Stimulated activated CD8-positive, alpha-beta memory T cell treated with anti-CD3 and anti-CD28 coated beads, Interleukin-15, amount 100 ng/mL, for 1 hour (primary cell): Measurements from ENCODE around the gene CYREN.
A peak's percentile ranks its signal among the peaks of the same experiment; 100 is the strongest.
"Not testable (repeated sequence)": the region's sequence is repeated elsewhere in the genome, so short reads cannot be mapped to it uniquely, and the experiment has no call there.

Experiments used
- DNase-seq: peaks from one replicate; pipeline ENCODE4 v3.0.0-alpha.2; 2020; ENCODE audit warnings: low read depth

The CYREN gene, protein sequence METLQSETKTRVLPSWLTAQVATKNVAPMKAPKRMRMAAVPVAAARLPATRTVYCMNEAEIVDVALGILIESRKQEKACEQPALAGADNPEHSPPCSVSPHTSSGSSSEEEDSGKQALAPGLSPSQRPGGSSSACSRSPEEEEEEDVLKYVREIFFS

DNA sequence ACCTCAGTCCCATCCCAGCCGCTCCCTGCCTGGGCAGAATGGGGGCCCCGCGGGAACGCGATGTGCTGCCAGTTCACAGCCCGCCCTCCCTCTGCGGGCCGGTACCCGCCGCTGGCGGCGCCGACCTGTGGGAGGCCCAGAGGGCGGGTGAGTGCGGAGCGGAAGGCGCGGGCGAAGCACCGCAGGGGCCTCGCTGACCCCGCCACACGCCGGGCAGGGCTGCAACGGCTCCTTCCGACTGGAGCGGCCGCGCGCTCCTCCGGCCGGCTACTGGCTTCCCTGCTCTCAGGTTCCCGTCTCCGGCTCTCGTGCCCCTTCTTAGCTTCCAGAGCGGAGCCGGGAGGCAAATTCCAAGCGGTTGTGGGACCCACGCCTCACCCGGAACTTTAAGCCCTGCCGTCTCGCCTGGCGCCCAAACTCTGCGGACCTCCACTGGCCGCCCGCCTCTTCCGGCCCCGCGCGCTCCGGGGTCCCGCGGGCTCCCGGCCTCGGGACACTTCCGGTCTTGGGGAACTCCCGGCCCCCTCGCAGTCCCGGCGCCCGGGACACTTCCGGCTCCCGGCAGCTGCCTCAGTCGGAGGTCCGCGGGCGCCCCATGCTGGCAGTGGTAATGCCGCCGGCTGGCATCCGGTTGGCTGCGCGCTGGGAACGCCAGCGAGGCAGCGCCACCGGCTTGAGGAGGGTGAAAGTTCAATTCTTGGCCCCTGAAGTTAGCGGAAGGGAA lies at the start of gene CYREN:
TSS of gene CYREN (minus strand) at position 434 of the 724 bp plus-strand sequence. CDS start 1,785 bp downstream, outside the sequence.
- DNase-seq = peak; percentile 82

DNA sequence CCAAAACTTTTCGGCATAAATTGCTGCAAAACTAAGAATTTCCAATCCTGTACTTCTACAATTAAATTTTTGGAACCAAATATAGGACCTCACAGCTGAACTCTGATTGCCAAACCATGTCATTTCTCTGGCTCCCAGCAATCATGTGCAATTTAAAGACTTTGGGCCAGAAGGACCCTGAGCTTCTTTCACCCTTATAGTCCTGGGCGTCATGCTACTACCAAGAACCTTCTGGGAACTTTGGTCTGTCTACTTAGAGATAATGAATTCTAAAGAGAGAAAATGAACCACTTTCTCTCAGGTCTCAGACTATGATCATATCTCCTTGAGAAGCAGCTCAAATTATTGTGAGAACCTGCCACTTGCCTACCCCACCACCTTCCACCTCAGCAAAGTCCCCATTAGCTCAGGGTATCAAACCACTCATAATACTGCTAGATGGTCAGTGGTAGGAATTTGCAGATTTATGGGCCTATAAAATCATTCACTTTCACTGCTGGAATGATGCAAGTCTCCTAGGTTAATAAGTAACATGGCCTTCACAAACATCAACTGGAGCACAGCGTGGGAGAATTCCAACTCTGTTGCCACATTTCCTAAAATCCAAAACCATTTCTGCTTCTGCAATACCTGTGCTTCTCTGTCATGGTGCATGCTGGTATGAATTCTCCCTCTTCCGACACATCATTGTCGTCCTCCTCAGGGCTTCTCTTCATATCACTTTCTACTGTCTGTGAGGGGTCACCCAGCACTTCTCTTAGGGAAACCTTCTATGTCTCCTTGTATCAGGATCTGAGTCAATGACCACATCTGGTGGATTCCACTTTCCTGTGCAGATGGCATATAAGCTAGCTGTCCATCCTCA lies 47.4 kb upstream of the CYREN start:
- no peak for DNase-seq

DNA sequence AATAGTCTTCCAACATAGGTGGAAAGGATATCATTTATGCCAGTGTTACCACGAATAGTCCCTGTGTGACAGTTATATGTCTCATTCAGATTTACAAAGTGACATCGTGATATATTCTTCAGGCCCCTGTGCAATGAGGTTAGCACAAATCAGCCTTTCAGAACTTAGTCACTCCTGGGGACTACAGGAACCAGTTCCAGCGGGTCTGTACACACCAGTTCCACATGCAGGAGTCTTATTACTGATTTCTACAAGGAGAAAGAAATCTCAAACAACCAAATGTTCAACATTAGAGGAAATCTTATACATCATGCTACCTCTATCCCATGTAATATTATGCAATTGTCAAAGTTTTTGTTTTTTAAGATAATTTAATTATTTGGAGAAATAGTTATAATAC lies 45.2 kb upstream of the CYREN start:
- DNase-seq = no peak

DNA sequence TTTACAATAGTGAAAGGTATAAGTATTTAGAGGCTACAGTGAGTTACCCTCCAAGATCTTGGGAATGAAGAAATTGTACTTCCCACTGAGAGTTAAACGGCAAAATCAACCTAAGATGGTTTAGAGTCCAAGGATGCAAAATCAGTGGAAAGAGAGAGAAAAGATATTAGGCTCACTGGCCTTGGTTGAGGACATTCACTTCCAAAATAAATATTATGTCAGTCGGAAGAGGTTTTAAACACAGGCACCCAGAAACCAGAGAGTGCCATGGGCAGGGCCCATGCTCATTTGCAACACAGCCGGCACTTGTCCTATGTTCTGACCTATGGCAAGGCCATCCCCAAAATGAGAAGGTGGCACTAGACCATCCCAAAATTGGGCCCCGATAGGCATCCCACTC lies 44.7 kb upstream of the CYREN start:
- DNase-seq = no peak

DNA sequence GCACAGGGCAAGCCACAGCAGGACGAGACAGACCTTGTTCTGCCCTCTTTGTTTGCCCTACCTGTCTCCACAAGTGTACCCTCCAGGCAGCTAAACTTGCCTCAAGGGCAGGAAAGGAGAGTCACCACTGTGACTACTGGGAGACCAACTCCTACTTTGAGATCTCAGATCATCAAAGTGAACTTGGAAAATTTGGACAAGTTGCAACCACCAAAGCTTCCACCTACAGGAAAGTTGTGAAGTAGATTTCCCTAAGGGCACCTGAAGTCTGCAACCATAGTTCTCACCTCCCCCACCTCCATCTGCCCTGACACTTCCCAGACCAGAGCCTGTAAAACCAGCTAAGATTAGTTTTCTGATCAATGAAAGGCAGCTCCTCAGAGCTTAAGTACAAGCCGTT lies 43.3 kb upstream of the CYREN start:
- DNase-seq = no peak

DNA sequence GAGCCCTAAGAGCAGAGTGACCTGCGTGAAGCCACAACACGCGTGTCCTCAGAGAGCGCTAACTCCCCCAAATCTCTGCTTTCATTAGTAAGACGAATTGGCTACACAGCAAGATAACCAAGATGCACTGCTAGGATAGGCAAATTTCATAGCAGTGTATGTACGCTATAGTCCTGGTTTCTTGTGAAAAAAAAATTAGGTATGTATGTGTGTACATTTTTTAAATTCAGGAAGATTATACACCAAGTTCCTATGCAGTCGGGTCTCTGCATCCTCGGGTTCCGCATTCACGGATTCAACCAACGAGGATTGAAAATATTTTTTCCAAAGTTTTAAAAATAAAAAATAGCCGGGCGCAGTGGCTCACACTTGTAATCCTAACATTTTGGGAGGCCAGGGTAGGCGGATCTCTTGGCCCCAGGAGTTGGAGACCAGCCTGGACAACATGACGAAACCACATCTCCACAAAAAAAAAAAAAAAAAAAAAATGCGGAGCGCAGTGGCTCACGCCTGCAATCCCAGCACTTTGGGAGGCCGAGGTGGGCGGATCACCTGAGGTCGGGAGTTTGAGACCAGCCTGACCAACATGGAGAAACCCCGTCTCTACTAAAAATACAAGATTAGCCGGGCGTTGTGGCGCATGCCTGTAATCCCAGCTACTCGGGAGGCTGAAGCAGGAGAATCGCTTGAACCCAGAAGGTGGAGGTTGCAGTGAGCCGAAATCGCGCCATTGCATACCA lies 41.6 kb upstream of the CYREN start:
- DNase-seq = not testable (repeated sequence)

DNA sequence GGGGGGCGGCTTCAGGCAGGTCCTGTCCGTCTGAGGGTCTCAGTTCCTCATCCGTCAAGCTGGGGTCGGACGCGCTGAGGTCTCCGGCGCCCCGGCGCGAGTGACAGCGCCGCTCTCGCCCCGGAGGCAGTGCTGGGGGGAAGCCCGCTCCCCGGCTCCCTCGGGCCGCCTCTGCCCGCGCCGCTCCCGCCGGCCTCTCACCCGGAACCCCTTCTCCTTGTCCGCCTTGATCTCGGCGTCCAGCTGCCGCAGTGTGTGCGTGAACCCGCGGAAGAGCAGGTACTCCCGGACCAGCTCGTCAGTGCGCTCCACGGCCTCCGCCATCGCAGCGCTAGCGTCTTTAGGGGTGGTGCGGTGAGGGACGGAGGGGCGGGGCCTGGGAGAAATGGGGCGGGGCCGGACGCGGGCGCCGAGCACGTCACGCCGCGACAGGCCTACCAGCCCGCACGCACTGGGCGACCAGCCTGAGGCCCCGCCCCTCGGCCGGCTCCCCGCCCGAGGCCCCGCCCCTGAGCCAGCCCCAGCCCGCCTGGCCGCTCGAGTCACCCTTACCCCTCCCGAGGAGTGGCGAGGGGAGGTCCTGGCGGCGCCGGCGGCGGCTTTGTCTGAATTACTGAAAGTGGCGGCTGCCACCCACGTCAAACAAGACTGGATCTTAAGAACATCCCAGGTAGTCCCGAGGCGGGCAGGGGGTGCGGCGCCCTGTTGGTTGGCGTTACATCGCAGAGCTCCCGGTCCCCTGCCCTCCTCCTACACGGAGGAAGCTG lies 40.9 kb upstream of the CYREN start, which contains the start of gene WDR91:
TSS of gene WDR91 (minus strand) at position 348 of the 767 bp plus-strand sequence. CDS start at position 324, 24 bp downstream.
- DNase-seq = peak; percentile 92

DNA sequence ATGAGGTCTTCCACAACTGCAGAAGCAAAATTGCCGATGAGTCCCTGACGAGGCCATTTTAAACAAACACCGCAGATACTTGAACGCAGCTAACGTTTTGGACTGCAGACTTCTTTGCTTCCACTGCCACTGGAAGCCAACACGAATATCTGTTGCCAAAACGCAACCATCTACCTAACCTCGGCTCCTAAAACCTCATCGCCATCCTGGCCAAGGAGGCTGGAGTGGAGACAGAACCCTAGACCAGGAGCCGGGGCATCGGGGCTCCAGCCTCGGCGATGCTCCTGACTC lies 40.3 kb upstream of the CYREN start:
- no peak for DNase-seq

DNA sequence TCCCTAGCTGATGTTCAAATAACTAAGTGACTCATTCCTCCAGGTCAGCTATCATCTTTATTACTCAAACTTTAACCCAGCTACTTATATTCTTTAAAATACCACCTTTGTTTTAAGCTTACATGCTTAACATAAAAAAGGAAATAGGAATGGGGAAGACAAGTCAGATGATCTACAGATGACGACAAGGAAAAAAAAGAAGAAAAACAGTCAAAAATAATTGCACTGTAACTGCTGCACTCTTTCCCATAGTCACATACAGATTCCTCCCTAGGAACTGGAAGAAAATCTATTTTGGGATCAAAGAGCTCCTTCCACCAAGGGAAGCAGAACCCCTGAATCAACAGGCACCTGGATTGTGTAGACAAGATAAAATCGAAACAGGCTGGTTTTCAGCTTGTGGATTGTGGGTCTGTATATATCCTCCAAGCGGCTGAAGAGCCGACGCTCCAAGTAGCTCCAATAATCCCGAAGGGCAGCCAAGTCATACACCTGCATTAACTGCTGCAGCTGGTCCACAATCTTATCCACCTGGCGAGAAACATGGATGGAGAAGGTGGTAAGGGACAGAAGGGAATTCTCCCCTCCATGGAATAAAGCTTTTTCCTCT lies 38.8 kb upstream of the CYREN start:
- DNase-seq = no peak

DNA sequence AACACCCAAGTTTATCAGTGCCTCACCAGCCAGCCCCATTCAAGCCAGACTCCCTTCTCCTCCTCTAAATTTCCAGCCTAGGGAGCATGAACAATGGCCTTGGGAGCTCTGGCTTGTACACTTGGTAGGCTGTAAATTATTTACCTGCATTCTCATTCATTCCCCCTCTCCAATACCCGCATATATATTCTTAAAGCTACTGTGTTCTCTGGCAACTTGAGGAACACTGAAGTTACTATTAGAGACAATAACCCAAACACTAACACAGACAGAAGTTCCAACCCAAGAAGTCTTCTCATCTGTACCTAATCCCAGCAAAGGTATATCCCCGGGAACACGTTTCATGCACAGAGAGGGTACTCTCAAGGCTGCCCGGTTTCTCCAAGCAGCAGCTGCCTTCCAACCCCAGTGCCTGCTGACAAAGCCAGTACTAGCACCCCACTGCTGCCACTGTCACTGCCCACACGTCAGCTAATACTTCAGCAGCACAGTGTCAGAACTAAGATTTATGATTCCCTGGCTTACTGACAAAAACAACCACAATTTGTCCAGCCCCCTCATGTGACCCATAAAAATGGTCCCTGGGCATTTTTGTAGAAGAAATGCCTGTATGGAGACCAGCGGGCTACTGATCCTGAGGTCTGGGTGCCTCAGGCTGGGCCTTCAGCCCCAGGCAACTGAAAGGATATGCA lies 37.7 kb upstream of the CYREN start:
- no peak for DNase-seq

DNA sequence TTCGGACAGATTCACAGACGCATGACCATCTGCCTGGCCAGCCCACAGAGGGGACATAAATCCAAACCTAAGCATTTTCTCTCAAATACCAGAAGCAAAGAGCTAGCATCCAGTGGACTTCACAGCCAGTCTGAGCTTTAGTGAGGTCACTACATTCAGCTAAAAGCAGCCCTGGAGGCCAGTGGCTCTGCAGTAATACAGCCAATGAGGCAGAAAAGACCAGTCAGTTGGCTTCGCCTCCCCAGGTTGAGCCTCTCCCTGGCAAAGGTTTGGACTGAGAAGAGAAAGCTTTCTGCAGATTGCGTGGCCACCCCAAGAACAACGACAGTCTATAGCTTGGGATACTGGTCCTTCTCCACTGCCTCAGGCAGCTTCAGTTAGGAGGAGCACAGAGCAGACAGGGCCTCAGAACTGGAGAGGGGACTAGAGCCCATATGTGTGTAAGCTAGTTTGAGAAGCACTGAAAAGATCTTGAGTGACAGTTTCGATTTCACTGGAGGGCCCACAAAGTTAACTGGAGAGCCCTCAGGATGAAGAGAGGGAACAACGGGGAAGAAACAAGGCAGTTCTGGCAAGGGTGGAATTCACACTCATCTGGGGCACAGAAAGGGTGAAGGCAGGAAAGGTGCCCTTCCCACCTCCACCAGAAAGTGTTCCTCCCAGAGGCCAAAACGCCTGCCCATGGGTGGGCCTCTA lies 37.0 kb upstream of the CYREN start:
- DNase-seq = no peak

DNA sequence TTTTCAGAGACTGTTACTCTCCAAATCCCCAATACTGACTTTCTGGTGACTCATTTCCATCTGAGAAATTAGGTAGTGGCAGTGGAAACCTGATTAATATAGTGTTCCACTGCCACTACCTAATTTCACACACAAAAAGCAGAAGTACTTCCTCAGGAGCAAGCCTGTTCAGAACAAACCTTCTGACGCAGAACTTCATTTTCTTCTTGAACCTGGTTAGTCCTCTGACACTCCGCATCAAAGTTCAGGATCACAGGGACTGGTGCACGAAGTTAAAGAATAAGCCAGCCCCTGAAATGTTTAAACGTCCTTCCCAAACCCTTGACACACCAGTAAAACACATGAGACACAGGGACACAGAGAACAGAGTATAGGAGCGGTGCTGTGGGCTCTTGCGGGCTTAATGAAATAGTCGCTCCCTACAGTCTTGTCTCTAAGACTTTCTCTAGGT lies 36.5 kb upstream of the CYREN start:
- no peak for DNase-seq

DNA sequence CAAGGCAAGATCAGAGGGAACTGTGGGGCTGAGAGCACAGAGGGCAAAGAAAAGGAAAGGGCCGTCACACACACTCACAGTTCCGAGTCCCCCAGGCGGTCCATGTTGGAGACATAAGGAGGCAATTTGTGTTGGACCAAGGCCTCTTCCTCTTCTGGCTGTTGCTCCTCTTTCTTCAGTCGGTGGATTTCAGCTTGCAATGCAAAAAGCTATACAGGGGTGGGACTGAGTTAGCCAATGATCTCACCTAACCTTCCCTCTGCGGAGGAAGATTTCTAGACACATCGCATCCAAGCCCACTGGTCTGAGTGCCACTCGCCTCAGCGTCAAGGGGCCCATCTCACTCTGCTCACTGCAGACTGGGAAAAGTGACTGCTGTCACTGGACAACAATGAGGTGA lies 35.3 kb upstream of the CYREN start:
- no peak for DNase-seq

DNA sequence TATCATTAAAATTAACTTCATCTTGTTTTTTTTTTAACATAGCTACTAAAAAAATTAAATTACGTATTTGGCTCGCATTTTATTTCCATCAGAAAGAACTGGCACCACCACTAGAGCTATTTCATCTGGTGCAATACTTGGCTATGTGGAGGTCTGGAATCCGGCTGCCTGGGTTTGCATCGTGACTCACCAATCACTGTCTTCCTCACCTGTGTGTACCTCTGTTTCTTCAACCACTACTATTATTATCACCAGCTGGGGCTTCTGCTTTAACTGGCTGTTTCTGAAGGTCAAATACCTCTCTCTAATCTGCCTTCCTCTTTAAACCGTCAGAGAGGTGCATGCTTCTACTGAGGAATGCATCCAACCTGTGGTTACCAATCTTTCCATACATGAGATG lies 34.4 kb upstream of the CYREN start:
- DNase-seq = no peak

DNA sequence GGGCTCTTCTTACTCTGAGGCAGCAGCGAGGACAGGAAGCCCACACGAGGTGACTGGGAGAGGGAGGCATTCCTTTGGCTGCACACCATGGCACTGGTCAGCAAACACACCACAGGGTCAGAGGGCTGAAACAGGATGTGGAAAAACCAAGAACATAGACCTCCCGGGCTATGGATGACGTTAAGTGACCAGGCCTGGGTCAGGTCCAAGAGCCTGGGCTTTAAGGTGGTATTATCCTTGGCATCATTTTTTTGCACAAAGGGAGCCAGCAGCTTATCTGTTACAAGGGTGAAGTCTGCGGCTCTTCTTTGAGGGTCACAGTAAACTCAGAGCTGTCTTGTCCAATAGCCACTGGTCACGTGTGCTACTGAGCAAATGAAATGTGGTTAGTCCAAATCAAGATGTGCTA lies 33.8 kb upstream of the CYREN start:
- DNase-seq = no peak

DNA sequence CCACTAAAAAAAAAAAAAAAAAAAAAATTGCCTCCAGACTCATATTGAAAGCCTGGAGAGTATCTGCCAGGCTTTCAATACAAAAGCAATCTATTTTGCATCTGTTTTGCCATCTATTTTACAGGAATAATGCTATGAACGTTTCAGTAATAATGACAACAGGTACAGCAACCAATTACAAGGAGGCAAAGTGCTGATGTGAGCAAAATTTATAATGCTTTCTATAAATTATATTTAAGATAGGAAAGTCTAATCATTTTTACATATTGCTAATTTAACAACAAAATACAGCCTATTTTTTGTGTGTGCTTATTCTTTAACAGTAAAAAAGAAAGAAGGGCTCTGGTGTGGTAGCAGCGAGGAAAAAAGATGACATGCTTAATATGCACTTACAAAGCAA lies 30.8 kb upstream of the CYREN start:
- no peak for DNase-seq

DNA sequence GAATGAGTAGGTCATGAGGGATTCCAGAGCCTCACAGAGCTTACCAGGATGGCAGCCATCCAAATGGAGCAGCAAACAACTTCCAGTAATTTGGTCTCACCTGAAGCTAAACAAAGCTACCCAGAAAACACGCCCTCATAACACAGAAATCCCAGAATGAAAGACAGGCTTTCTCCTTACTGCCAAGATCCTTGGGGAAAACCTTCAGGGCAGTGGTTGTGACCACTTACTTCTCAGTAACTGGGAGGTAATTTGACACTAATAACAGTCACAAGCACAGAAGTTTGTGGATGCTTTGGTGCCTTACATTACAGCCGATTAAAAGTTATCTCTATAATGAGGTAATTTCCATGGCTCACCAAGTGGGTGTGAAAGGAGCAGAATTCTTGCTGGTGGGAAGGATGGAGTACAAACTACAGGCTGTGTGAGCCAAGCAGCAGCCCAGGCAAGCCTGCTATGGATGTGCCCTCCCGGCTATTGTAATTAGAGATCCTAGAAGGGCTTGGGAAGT lies 30.4 kb upstream of the CYREN start:
- no peak for DNase-seq

DNA sequence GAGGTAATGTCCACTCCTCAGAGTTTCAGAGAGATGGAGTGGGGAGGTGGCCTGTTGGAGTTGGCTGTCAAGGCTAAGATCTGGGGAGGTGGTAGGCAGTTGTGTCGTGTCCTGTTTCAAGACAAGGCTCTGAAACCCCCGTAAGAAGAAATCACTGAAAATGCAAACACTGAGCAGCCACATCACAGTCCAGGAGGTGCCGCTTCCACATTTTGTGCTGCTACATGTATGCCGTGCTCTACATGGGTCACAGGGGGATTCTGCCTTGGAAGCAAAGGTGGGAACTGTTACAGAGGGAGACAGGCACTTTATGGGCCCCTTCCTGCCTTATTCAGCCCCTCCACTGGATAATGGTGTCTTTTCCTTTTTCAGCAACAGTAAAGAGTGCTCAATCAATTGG lies 28.9 kb upstream of the CYREN start:
- no peak for DNase-seq

DNA sequence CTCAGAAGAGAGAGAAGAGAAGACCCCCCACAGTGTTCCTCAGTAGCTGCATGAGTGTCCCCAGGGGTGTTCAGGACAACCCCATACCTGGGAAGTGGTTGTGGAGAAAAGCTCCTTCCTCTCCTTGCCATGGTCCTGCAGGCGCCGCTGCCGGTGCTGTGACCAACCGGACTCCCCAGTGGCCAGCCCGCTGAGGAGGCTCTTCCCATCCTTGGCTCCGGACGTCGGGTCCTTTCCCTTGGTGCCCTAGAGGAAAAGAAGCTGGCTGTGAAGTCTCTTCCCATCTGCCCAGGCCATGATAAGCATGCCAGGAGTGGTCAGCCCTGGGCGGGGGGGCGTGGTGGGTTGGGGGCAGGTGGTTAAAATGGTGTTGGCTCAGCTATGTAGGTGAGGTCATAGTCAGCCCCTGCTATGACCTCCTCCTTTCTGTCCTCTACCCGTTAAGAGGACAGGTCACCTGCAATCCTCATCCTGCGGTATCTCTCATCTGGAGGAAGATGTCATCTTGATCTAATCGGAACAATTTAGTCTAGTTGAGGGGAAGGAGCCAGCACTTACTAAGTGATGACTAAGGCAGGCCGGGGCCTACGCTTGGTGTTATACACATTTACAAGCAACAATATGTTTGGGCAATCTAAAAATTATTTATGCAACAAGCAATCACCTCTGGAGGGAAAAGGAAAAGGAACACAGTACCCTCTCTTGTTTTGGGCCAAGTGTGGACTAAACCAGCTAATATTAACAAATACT lies 27.6 kb upstream of the CYREN start:
- DNase-seq = no peak
